Measurements from ENCODE around the gene CCDC91.
"Not testable (repeated sequence)": the region's sequence is repeated elsewhere in the genome, so short reads cannot be mapped to it uniquely, and the experiment has no call there.

Gene CCDC91

DNA sequence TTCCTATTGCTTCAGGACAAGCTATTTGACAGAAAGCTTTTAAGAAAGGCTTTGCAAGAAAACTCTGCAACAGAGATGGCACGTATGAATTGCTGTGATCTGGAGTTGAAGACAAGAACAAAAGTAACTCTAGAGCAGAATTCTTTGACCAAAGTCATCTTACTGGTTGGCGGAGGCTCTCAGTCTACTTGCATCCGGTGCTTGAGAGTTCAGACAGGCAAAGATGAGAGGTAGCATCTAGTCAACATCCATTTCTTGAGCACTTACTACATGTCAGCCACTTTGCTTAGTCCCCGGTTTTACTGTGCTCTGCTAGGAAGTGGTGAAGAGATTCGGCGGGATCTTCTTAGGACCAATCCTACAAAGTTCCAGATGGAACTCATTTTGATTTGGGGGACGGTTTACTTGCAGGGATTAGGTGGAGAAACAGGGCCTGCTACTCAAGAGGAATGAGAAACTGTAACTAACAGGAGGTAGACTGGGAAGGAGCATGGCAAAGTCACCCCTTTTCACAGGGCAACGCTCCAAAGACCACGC is 404 bp upstream of the CCDC91 start:
- DNase-seq = peak in 2 of 6 experiments; percentile 8 to 79

DNA sequence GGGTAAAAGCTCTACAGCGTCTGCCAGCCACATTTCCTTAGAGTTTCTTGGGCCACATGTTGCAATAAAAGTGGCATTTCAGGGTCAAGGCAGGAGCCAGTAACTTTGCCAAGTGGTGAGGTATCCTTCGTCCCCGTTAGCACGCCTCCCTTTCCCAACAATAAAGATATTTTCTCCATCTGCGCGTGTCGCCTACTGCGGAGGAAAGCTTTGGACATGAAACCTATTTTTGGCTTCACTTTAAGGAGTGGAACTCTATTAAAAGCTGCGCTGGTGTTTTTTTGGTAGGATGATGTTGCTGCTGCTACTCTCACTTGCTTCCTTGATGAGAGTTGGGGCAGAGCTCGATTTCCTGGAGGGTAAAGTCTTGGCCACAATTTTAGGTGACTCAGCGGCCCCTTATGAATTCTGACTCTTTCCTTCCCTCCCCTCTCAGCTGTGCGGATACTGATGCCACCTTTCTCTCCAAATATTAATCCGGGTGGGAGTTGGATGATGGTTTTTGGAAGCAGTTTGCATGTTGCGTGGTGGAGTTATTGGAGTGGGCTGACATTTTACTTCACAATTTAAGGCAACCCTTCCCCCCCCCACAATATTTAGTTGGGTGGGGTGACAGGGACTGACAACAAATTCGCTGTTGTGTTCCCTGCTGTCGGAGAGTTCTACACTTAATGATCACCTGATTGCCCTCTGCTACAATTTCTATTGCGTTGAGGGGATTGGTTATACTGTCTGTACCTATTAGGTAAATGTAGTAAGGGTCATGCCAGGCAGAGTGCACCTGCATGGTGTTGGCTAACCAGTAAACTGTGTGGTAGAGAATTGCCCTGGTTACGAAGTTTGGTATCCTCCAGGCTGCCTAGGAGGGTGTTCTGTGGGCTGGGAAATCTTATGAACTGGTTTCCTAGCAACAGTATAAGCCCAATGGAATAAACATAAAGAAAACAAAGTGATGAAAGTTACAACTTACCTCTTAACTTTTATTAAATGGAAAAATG is 1.1 kb downstream of the CCDC91 start:
- peak; percentile 6 to 26 (median 16) for DNase-seq

GRCh38 chr12:28192125-28192524 is 1.9 kb downstream of the CCDC91 start:
- DNase-seq = no peak

DNA sequence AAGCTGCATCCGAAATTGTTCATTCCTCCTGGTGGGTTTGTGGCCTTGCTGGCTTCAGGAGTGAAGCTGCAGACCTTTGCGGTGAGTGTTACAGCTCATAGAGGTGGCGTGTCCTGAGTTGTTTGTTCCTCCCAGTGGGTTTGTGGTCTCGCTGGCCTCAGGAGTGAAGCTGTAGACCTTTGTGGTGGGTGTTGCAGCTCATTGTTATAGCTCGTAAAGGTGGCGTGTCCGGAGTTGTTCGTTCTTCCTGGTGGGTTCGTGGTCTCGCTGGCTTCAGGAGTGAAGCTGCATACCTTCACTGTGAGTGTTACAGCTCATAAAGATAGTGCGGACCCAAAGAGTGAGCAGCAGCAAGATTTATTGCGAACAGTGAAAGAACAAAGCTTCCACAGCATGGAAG is 4.4 kb downstream of the CCDC91 start:
- DNase-seq = not testable (repeated sequence)

DNA sequence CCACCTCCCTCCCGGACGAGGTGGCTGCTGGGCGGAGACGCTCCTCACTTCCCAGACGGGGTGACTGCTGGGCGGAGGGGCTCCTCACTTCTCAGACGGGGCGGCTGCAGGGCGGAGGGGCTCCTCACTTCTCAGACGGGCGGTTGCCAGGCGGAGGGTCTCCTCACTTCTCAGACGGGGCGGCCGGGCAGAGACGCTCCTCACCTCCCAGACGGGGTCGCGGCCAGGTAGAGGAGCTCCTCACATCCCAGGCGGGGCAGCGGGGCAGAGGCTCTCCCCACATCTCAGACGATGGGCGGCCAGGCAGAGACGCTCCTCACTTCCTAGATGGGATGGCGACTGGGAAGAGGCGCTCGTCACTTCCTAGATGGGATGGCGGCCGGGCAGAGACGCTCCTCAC is 10.9 kb downstream of the CCDC91 start:
- DNase-seq = not testable (repeated sequence)

- DNase-seq = no peak
These were observed 12.3 kb downstream of the CCDC91 start for GRCh38 chr12:28202374-28203130.

GRCh38 chr12:28209782-28210181 is 19.5 kb downstream of the CCDC91 start:
- no peak for DNase-seq

DNA sequence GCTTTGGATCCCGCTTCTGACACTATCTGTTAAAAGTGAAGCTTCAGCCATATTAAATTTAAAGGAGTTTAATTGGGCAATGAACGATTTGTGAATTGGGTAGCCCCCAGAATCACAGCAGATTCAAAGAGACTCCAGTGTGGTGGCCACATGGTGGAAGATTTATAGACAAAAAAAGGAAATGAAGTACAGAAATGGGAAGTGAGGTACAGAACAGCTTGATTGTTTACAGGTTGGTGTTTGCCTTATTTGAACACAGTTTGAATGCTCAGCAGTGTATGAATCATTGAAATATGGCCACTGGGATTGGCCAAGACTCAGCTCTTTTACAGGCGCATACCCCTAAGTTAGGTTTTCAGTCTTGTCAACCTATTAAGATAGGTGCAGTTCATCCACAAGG is 21.9 kb downstream of the CCDC91 start:
- DNase-seq = no peak

DNA sequence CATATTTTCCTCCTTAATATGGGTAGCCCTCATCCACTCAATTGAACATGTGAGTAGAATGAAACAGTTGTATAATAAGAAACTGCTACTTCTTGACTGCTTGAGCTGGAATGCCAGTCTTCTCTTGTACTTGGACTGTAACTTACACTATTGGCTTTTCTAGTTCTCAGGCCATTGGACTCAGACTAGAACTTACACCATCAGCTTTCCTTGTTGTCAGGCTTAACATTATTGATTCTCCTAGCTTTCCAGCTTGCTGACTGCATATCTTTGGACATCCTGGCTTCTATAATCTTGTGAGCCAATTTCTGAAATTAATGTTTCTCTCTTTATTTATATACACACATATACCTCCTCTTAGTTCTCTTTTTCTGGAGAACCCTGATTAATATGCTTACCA is 24.8 kb downstream of the CCDC91 start:
- no peak for DNase-seq

- DNase-seq = no peak
These were observed 25.8 kb downstream of the CCDC91 start for GRCh38 chr12:28216016-28216415.

DNA sequence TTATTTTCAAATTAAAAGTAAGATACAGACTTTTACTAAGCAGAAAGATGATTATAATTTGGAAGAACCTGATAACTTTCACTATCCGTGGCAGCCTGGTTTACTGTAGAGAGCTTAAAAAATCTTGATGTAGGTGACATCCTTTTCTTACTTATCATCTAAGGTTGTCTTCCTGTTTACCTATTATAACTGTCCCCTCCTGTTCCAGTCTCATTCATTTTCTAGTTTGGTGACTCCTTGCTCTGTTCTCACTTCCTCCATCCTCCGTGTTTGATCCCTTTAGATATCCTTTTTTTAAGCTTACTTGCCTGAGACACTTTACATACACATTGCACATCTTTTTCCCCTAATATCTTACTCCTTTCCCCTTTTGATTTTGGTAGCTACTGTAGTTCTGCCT is 27.5 kb downstream of the CCDC91 start:
- peak in 3 of 6 experiments; percentile 5 to 15 (median 6) for DNase-seq

DNA sequence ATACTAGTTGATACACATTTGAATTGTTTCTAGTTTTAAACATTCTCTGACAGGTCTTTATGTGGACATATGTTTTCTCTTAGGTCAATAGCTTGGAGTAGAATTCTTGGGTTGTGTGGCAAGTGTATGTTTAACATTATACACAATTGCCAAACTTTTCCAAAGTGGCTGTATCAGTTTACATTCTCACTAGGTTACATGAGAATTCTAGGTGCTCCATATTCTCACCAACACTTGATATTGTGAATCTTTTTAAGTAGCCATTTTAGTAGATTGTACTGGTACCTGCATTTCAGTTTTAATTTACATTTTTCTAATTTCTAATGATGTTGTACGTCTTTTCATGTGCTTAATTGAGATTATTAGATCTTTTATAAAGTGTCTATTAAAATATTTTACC is 28.6 kb downstream of the CCDC91 start:
- DNase-seq = no peak

DNA sequence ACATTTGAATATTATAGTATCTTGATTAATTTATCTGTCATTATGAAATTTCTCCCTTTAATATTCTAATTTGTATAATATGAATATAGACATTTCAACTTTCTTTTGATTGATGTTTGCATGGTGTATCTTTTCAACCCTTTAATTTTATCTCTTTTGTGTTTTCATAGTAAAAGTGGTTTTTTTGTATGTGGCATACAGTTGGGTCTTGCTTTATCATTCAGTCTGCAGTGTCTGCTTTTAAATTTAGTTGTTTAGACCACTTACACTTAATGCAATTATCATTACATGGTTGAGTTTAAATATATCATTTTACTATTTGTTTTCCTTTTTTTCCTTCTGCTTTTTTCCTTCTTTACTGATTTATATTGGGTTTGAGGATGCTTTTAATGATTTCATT is 29.6 kb downstream of the CCDC91 start:
- no peak for DNase-seq

DNA sequence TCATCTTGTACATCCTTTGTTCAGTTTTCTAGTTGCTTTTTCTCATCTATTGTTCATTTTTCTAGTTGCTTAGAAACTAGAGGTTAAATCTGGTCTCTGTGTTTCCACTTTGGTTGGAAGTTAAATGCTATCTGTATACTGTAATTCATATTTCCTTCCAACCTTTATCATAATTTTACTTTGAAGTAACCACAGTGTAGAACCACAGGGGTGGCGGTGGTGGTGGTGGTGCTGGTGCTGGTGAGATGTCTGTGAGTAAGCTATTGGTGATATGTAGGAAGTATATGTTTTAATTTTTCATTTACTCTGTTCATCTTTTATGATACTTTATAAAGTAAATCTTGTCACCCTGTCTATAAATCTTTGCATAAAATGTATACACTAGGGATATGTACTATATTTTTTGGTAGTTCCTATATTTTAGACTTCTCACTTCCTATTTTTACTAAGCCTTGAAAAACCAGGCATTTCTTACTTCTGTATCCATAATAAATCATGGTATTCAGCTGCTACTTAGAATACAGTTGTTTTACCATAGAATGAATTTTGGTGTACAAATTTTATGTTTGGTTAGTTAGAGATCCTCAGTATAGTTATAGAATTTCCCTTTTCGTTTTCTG is 31.9 kb downstream of the CCDC91 start:
- DNase-seq = peak; percentile 2 to 46 (median 21)

- DNase-seq = peak in 2 of 6 experiments; percentile 28 to 38
These were observed 32.8 kb downstream of the CCDC91 start for GRCh38 chr12:28223025-28223554.

- no peak for DNase-seq
These were observed 33.6 kb downstream of the CCDC91 start for GRCh38 chr12:28223858-28224257.

DNA sequence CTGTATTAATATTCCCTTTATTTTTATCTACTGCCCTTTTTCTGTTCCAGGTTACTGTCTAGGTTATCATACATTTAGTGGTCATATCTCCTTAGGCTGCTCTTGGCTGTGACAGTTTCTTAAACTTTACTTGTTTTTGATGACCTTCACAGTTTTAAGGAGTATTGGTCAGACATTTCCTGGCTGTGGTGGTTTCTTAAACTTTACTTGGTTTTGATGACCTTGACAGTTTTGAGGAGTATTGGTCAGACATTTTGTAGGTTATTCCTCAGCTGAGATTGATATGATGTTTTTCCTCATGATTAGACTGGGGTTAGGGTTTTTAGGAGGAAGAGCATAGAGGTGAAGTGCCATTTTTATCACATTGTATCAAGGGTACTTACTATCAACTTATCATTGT is 36.4 kb downstream of the CCDC91 start:
- DNase-seq = no peak

DNA sequence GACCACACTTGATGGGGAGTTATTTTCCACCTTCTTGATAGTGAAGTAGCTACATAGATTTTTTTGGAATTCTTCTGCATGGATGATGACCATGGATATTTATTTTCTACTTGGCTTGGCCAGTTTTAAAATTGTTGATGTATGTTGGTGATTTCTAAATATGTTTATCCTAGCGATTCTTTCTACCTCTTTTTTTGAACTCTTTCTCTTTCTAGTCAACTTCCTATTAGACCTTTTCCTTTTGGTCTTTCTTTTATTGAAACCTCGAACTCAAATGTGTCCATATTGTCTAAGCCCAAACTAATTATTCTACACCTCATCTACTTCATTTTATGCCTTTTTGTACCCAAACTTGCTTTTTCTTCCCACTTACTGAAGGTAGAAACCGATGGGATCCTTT is 37.0 kb downstream of the CCDC91 start:
- DNase-seq = no peak

DNA sequence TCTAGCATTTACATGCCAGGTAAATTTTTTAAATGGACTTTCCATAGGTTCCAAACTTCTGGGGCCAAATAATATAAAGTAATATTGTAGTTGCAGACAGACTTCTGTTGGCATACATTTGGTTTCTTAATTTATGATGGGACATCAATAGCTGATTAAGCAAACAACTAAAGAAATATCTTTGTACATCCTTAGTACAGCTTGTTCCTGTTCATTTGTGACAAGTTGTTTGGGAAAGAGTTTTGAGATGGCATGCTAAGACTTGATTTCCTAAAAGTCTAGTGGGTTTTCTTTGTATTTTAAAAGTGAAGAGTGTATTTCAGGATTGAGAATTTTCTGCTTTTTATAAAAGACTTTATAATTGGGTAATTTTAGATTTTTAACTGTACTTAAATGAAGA is 41.0 kb downstream of the CCDC91 start:
- DNase-seq = no peak

- no peak for DNase-seq
These were observed 42.1 kb downstream of the CCDC91 start for GRCh38 chr12:28232211-28232928.

- no peak for DNase-seq
These were observed 44.2 kb downstream of the CCDC91 start for GRCh38 chr12:28234444-28234843.

DNA sequence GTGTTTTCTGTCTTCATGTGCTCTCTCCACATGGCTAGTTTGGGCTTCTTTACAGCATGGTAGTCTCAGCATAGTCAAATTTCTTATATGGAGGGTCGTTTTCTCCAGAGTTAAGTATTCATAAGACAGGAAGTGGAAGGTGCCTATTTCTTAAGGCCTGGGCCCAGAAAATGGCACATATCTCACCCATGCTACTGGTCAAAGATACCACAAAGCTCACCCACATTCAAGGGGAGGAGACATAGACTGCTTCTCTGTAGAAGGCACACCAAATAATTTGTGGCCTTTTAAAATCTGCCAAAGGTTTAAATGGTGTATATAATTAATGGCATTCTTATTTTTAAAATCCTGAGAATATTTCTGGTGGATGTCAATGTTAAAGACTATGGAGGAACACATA is 44.8 kb downstream of the CCDC91 start:
- no peak for DNase-seq

Measured in stimulated activated naive CD4-positive, alpha-beta T cell (primary cell).